ENCODE data around the gene CIBAR2. TPM values are rescaled to one million over a fixed set of nuclear protein-coding genes. Genes with fewer than 3 reads are reported as not detected.

The CIBAR2 gene
- total and polyA plus RNA-seq, 5 experiments from 2014 or later = not detected

DNA sequence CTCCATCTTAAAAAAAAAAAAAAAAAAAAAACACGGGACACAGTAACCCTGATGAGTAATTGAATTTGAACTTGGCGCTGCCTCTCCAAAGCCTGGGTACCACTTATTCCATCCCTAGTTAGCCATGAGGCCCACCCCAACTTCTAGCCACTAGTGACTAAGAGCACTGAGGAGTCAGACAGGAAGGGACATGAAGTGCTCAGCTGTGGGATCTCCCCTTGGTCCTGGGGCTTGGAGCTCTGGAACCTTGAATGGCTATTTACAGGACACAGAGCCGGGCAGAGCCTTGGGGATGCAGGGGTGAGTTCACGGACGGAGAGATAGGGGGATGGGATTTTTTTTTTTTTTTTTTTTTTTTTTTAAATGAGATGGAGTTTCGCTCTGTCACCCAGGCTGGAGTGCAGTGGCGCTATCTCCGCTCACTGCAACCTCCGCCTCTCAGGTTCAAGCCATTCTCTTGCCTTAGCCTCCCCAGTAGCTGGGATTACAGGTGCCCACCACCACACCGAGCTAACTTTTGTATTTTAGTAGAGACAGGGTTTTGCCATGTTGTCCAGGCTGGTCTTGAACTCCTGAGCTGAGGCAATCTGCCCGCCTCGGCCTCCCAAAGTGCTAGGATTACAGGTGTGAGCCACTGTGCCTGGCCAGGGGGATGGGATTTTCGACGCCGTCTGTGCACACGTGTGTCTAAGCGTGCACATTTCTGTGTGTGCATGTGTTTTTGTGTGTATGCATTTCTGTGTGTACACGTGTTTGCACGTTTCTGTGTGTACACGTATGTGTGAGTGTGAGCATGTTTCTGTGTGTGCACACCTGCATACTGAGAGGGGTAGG lies 20.4 kb upstream of the CIBAR2 start:
- DNase-seq (no peak), ATAC-seq (no peak)
- H3K9me3 Mint-ChIP-seq = no peaks in the 10 kb centered on the region
- POLR2A ChIA-PET = interaction anchor here (0.7 kb wide), 1 partner anchor 297 kb away, joined by 5 read pairs; no protein-coding TSS in a partner anchor
- H3K27ac Mint-ChIP-seq = no peak overlapping the region
- no peaks in the 10 kb centered on the region for H3K36me3 Mint-ChIP-seq
- no peak overlapping the region for H3K4me3 Mint-ChIP-seq
- peaks cover 2 to 11% (median 7%) of the 10 kb centered on the region in 4 donors for H3K4me1 Mint-ChIP-seq
- H3K27me3 Mint-ChIP-seq = peaks cover under 1 to 22% (median 7%) of the 10 kb centered on the region in 5 donors

DNA sequence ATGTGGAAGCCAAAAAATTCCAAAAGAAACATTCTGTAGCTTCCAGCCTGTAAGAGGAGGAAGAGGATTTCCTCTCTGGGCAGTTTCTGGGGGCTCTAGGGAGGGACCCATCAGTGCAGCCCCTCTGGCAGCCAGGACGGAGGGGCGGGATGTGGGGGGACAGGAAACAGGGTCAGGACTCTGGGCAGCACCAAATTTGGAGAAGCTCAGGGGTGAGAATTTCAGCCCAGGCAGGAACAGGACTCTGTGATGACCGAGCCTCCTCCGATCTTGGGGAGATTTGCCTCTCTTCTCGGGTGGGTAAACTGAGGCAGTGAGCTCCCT lies 18.4 kb upstream of the CIBAR2 start:
- Mint-ChIP-seq H3K36me3 (no peaks in the 10 kb centered on the region), H3K4me1 (peaks cover 2 to 11% (median 4%) of the 10 kb centered on the region in 4 donors), H3K27me3 (peaks cover 0 to 2% (median 0%) of the 10 kb centered on the region in 5 donors), H3K27ac (peak overlapping the region in 1 of 10 donors; percentile 13), H3K9me3 (no peaks in the 10 kb centered on the region), H3K4me3 (no peak overlapping the region)
- POLR2A ChIA-PET = no interaction called here
- no peak for ATAC-seq
- DNase-seq = no peak

- POLR2A ChIA-PET = no interaction called here
- Mint-ChIP-seq H3K4me1 (peaks cover 2 to 11% (median 4%) of the 10 kb centered on the region in 4 donors), H3K4me3 (no peak overlapping the region), H3K9me3 (no peaks in the 10 kb centered on the region), H3K27ac (no peak overlapping the region), H3K27me3 (peaks cover 0 to 2% (median 0%) of the 10 kb centered on the region in 5 donors), H3K36me3 (no peaks in the 10 kb centered on the region)
- DNase-seq (no peak), ATAC-seq (no peak)
These were observed 17.8 kb upstream of the CIBAR2 start for GRCh38 chr16:85129876-85130704.

DNA sequence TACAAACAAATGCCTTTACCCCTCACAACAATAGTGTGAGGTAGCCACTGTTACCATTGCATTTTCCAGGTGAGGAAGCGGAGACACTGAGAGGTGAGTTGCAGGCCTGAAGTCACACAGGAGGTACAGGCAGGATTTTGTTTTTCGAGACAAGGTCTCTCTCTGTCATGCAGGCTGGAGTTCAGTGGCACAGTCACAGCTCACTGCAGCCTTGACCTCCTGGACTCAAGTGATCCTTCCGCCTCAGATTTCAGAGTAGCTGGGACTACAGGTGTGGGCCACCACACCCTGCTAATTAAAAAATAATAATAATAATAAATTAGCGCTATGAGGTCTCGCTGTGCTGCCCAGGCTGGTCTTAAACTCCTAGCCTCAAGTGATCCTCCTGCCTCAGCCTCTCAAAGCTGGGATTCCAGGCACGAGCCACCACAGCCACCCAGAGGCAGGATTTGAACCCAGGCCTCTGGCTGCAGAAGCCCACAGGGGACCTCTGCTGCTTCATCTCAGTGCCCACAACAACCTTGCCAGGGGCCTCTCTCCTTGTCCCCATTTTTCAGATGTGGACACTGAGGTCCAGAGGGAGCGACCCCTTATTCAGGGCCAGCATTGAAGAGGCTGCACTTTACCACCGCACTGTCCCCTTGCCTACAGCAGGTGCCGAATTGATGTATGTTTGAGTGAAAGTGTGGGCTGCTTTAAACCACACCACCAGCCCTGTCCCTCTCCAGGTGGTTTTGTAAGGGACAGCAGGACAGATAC lies 16.0 kb upstream of the CIBAR2 start:
- H3K27me3 Mint-ChIP-seq = peaks cover 0 to 2% (median 0%) of the 10 kb centered on the region in 5 donors
- no peak for DNase-seq
- peaks cover 2 to 11% (median 4%) of the 10 kb centered on the region in 4 donors for H3K4me1 Mint-ChIP-seq
- no peak overlapping the region for H3K4me3 Mint-ChIP-seq
- no peaks in the 10 kb centered on the region for H3K9me3 Mint-ChIP-seq
- H3K27ac Mint-ChIP-seq = no peak overlapping the region
- no peak for ATAC-seq
- no peaks in the 10 kb centered on the region for H3K36me3 Mint-ChIP-seq
- POLR2A ChIA-PET = interaction anchor here (0.6 kb wide), 1 partner anchor 68 kb away, joined by 3 read pairs; no protein-coding TSS in a partner anchor

DNA sequence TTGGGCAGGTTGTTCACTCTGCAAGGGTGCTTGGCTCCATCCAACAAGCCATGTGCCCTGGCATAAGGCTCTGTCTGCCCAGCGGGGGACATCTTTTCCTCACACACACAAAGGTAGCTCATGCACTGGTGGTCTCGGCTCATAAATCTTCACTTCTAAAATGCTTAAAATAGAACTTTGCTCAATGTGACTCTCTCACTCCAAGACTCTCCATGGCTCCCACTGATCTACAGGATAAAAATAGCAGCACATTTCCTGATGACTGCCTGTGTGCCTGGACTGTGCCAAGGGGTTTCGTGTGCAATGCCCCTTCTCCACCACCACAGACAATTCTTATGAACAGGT lies 15.1 kb upstream of the CIBAR2 start:
- ATAC-seq (no peak), DNase-seq (no peak)
- Mint-ChIP-seq H3K4me1 (peaks cover 0 to 11% (median 4%) of the 10 kb centered on the region in 4 donors), H3K27me3 (peaks cover 0 to 2% (median 0%) of the 10 kb centered on the region in 5 donors), H3K9me3 (no peaks in the 10 kb centered on the region), H3K4me3 (peak overlapping the region in 1 of 10 donors; percentile 34), H3K36me3 (no peaks in the 10 kb centered on the region), H3K27ac (peak overlapping the region in 1 of 10 donors; percentile 75)
- POLR2A ChIA-PET = no interaction called here

DNA sequence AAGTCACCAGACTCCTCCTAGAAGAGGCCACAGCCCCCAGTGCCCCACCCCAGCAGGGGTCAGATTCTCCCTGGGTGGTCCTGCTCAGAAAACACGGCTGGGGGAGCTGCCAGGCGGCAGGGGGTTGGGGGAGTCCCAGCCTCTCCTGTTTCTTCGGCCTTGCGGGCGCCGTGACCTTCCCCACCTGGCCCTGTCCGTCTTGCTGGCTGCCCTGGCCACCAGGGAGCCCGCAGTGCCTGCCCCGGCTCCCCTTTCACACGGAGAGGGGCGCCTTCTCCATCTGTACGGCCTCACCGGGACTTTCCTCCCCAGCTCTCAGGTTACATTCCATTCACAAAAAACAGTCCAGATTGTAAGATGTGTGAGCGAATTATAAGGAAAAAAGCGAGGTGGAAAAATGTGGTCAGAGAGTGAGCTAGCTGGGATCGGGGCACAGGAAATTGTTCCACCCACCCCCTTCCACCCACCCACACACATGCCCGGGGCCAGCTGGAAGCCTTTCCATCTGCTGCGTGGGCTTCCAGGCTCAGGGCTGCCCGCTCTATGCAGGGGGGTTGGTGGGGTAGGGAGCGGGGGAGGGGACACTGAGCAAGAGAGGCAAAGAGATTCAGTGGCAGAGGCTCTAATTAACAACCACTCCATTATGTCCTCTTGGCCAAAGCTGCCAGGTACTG lies 14.6 kb upstream of the CIBAR2 start:
- no peaks in the 10 kb centered on the region for H3K36me3 Mint-ChIP-seq
- no peak overlapping the region for H3K27ac Mint-ChIP-seq
- H3K27me3 Mint-ChIP-seq = peaks cover 0 to 2% (median 0%) of the 10 kb centered on the region in 5 donors
- POLR2A ChIA-PET = interaction anchor here (0.6 kb wide), 1 partner anchor 256 kb away, joined by 4 read pairs; no protein-coding TSS in a partner anchor
- H3K9me3 Mint-ChIP-seq = no peaks in the 10 kb centered on the region
- no peak overlapping the region for H3K4me3 Mint-ChIP-seq
- peaks cover 0 to 11% (median 4%) of the 10 kb centered on the region in 4 donors for H3K4me1 Mint-ChIP-seq
- no peak for ATAC-seq
- no peak for DNase-seq

GRCh38 chr16:85126394-85126704 lies 14.1 kb upstream of the CIBAR2 start:
- Mint-ChIP-seq H3K4me3 (no peak overlapping the region), H3K4me1 (peaks cover 0 to 11% (median 4%) of the 10 kb centered on the region in 4 donors), H3K9me3 (no peaks in the 10 kb centered on the region), H3K27me3 (peaks cover 0 to 2% (median 0%) of the 10 kb centered on the region in 5 donors), H3K27ac (no peak overlapping the region), H3K36me3 (no peaks in the 10 kb centered on the region)
- POLR2A ChIA-PET = interaction anchor here (0.6 kb wide), 1 partner anchor 256 kb away, joined by 4 read pairs; no protein-coding TSS in a partner anchor
- ATAC-seq (no peak), DNase-seq (no peak)

DNA sequence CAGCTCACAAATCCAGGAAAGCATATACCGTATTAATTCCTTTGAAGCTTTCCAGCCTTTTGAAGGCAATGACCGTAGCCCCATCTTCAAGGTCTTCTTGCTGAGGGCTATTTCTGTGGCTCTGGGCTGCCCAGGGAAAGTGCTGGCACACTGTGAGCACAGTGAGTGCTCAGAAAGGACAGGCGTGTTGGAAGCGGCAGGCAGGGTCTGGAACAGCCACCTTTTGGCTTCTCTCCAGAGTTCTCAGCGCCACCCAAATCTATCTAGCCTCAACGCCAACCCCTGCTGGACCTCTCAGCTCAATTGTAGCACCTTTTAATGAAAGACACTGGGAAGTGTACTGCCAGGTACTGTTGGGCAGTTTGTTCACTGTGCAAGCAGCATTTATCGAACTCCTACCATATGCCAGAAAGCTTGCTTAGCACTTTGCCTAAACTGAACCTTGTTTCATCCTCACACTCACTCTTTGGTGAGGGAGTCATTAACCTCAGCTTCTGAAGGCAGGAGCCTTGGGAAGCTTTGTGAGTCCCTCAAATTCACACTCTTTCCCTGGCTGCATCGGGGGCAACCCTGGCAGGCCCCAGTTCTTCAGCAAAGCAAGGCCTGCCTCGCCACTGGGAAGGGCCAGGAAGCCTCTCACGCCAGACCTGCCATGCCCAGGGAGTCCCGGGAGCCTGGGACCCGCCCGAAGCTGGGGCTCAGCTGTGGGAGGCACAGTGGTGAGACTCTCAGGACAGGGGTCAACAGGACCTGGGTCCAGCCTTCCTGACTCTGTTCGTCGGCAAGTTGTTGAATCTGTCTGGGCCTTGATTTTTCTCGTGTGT lies 13.5 kb upstream of the CIBAR2 start:
- no peak for ATAC-seq
- Mint-ChIP-seq H3K4me3 (no peak overlapping the region), H3K27ac (no peak overlapping the region), H3K4me1 (peaks cover 0 to 11% (median 4%) of the 10 kb centered on the region in 4 donors), H3K36me3 (no peaks in the 10 kb centered on the region), H3K27me3 (peaks cover 0 to 2% (median 0%) of the 10 kb centered on the region in 5 donors), H3K9me3 (no peaks in the 10 kb centered on the region)
- DNase-seq = no peak
- POLR2A ChIA-PET = interaction anchor here (0.6 kb wide), 1 partner anchor 255 kb away, joined by 4 read pairs; no protein-coding TSS in a partner anchor

DNA sequence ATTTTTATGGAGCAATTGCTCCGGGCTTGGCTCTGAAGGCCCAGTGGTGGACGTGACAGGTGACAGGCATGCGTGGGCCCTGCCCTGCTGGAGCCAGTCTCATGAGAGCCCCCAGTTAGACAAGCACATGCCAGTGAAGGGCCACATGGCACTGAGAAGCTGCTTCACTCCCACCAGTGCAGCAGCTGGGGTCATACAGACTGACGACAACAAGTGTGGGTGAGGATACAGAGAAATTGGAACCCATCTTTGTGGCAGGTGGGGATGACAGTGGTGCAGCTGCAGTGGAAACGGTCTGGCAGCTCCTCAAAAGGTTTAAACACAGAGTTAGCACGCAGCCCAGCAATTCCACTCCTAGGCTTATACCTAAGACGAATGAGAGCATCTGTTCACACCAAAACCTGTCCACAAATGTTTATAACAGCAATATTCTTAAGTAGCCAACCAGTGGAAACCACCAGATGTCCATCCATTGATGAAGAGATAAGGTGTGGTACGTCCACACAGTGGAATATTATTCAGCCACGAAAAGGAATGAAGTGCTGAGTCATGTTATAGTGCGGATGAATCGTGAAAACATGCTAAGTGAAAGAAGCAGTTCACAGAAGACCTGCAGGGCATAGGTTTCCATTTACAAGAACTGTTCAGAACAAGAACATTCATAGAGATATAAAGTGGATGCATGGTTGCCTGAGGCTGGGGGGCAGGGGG lies 12.5 kb upstream of the CIBAR2 start:
- H3K9me3 Mint-ChIP-seq = no peaks in the 10 kb centered on the region
- peaks cover 0 to 11% (median 4%) of the 10 kb centered on the region in 4 donors for H3K4me1 Mint-ChIP-seq

GRCh38 chr16:85123891-85124635 lies 11.8 kb upstream of the CIBAR2 start:
- no peak overlapping the region for H3K27ac Mint-ChIP-seq
- no peak overlapping the region for H3K4me3 Mint-ChIP-seq
- H3K4me1 Mint-ChIP-seq = peaks cover 0 to 11% (median 4%) of the 10 kb centered on the region in 4 donors
- DNase-seq (no peak), ATAC-seq (no peak)
- no peaks in the 10 kb centered on the region for H3K9me3 Mint-ChIP-seq
- H3K36me3 Mint-ChIP-seq = no peaks in the 10 kb centered on the region
- POLR2A ChIA-PET = no interaction called here
- H3K27me3 Mint-ChIP-seq = peaks cover 0 to 2% (median 0%) of the 10 kb centered on the region in 5 donors

More for the DNA sequence above, 12.5 kb upstream of the CIBAR2 start:
- Mint-ChIP-seq H3K27me3 (peaks cover 0 to 2% (median 0%) of the 10 kb centered on the region in 5 donors), H3K36me3 (no peaks in the 10 kb centered on the region), H3K27ac (no peak overlapping the region), H3K4me3 (no peak overlapping the region)
- POLR2A ChIA-PET = no interaction called here
- DNase-seq (no peak), ATAC-seq (no peak)
